ENCODE results near the gene ACTL9.
"Not testable (repeated sequence)": the region's sequence is repeated elsewhere in the genome, so short reads cannot be mapped to it uniquely, and the experiment has no call there.

ACTL9 gene

GRCh38 chr19:8698433-8699063, at the start of gene ACTL9:
Gene ACTL9, minus strand, starts transcription at chr19:8698795. Its CDS starts 94 bp downstream, at chr19:8698701.
- no peak for DNase-seq

- DNase-seq, result not testable (repeated sequence)
Measured at GRCh38 chr19:8739291-8740065, 40.9 kb upstream of the ACTL9 start.

- DNase-seq, result no peak
Measured at GRCh38 chr19:8738377-8738776, 39.8 kb upstream of the ACTL9 start.

- no peak for DNase-seq
Measured at GRCh38 chr19:8731428-8732169, 33.0 kb upstream of the ACTL9 start.

- no peak for DNase-seq
Measured at GRCh38 chr19:8724276-8724675, 25.7 kb upstream of the ACTL9 start.

- no peak for DNase-seq
Measured at GRCh38 chr19:8722032-8722431, 23.4 kb upstream of the ACTL9 start.

GRCh38 chr19:8721334-8721733, 22.7 kb upstream of the ACTL9 start, which contains the start of gene OR2Z1:
Gene OR2Z1, plus strand, starts transcription at chr19:8721634. Its CDS starts 9,395 bp downstream, at chr19:8731029.
- DNase-seq, result no peak

GRCh38 chr19:8710337-8710736, 11.7 kb upstream of the ACTL9 start:
- not testable (repeated sequence) for DNase-seq

GRCh38 chr19:8705742-8706141, 7.1 kb upstream of the ACTL9 start:
- no peak for DNase-seq

GRCh38 chr19:8705304-8705703, 6.7 kb upstream of the ACTL9 start:
- DNase-seq, result not testable (repeated sequence)

GRCh38 chr19:8703223-8703622, 4.6 kb upstream of the ACTL9 start:
- no peak for DNase-seq

GRCh38 chr19:8702350-8702749, 3.8 kb upstream of the ACTL9 start:
- no peak for DNase-seq

GRCh38 chr19:8700956-8701355, 2.4 kb upstream of the ACTL9 start:
- DNase-seq, result no peak

- no peak for DNase-seq
Measured at GRCh38 chr19:8699908-8700307, 1.3 kb upstream of the ACTL9 start.

- DNase-seq, result no peak
Measured at GRCh38 chr19:8697671-8698432, 743 bp downstream of the ACTL9 start.

GRCh38 chr19:8696993-8697392, 1.6 kb downstream of the ACTL9 start:
- no peak for DNase-seq

- no peak for DNase-seq
Measured at GRCh38 chr19:8695911-8696310, 2.7 kb downstream of the ACTL9 start.

GRCh38 chr19:8695501-8695900, 3.1 kb downstream of the ACTL9 start:
- DNase-seq, result no peak

GRCh38 chr19:8690753-8691539, 7.6 kb downstream of the ACTL9 start:
- no peak for DNase-seq

GRCh38 chr19:8688930-8689329, 9.7 kb downstream of the ACTL9 start:
- peak; percentile 89 for DNase-seq

GRCh38 chr19:8686549-8686948, 12.0 kb downstream of the ACTL9 start:
- DNase-seq, result no peak
